K562 (cell line): ENCODE data around the gene ADGRG1. TPM values are rescaled to one million over a fixed set of nuclear protein-coding genes. Genes with fewer than 3 reads are reported as not detected.
A peak's percentile ranks its signal among the peaks of the same experiment; 100 is the strongest.

Experiments
- CBFB ChIP-seq: sonication (generic); formaldehyde crosslinking; IDR thresholded peaks from 2 replicates; pipeline ENCODE4 v1.4.0; 2020; ENCODE audit warnings: mild to moderate bottlenecking, missing genetic modification reagents
- HNRNPH1 ChIP-seq: fragments of 200-400 bp; formaldehyde crosslinking; optimal IDR thresholded peaks from 2 replicates; pipeline ENCODE3; 2017; ENCODE audit warnings: low read depth, mild to moderate bottlenecking, low read length, moderate library complexity
- IRF2 ChIP-seq: sonication (generic); formaldehyde crosslinking; IDR thresholded peaks from 2 replicates; pipeline ENCODE4 v1.8.1; 2022; ENCODE audit warnings: mild to moderate bottlenecking, missing genetic modification reagents
- KLF1 ChIP-seq: fragments of 450-650 bp; IDR thresholded peaks from 2 replicates; pipeline ENCODE4 v1.6.1; 2016; ENCODE audit warnings: missing genetic modification characterization, missing compliant biosample characterization
- MIER1 ChIP-seq: fragments of 450-650 bp; IDR thresholded peaks from 2 replicates; pipeline ENCODE4 v1.6.1; 2016; ENCODE audit warnings: antibody characterized with exemption, mild to moderate bottlenecking, low read depth
- PCBP1 ChIP-seq: fragments of 200-400 bp; formaldehyde crosslinking; IDR thresholded peaks from 2 replicates; pipeline ENCODE4 v1.6.1; 2018; ENCODE audit warnings: mild to moderate bottlenecking, low read depth, low read length; ENCODE audit not compliant: poor library complexity, severe bottlenecking
- PCBP2 ChIP-seq: fragments of 200-400 bp; formaldehyde crosslinking; IDR thresholded peaks from 2 replicates; pipeline ENCODE4 v1.6.1; 2018; ENCODE audit warnings: low read length, low read depth, mild to moderate bottlenecking, moderate library complexity; ENCODE audit not compliant: poor library complexity, severe bottlenecking
- POLR3G ChIP-seq: IDR thresholded peaks from 2 replicates; pipeline ENCODE4 v1.6.1; 2011; ENCODE audit not compliant: insufficient read length, insufficient replicate concordance; ENCODE audit errors: extremely low read depth
- PPARD ChIP-seq: fragments of 250-450 bp; sonication (Bioruptor Pico); IDR thresholded peaks from 2 replicates; pipeline ENCODE4 v1.8.0; 2022; ENCODE audit warnings: inconsistent platforms, mild to moderate bottlenecking, moderate library complexity
- PYGO2 ChIP-seq: fragments of 450-650 bp; IDR thresholded peaks from 2 replicates; pipeline ENCODE4 v1.6.1; 2016; ENCODE audit warnings: mild to moderate bottlenecking, missing genetic modification characterization, moderate library complexity, missing compliant biosample characterization
- SIRT6 ChIP-seq: IDR thresholded peaks from one replicate; pipeline ENCODE4 v1.6.1; 2012; ENCODE audit warnings: low read depth, mild to moderate bottlenecking, control low read depth, inconsistent platforms, low read length, moderate library complexity
- SRSF9 ChIP-seq: fragments of 200-400 bp; formaldehyde crosslinking; IDR thresholded peaks from 2 replicates; pipeline ENCODE4 v1.6.1; 2017; ENCODE audit warnings: low read depth, low read length, borderline replicate concordance
- STAT5A ChIP-seq: IDR thresholded peaks from 2 replicates; pipeline ENCODE4 v1.6.1; 2012; ENCODE audit warnings: low read length, inconsistent platforms, borderline replicate concordance
- ZNF232 ChIP-seq: sonication (generic); formaldehyde crosslinking; IDR thresholded peaks from 2 replicates; pipeline ENCODE4 v1.8.0; 2022; ENCODE audit warnings: mild to moderate bottlenecking, missing genetic modification reagents
- ZNF274 ChIP-seq: IDR thresholded peaks from 2 replicates; pipeline ENCODE4 v1.6.1; 2011; ENCODE audit warnings: low read depth, mild to moderate bottlenecking, low read length, moderate library complexity, borderline replicate concordance
- ZNF644 ChIP-seq: fragments of 200-800 bp; sonication (Bioruptor generic); IDR thresholded peaks from 2 replicates; pipeline ENCODE4 v1.6.1; 2016; ENCODE audit warnings: low read depth, missing genetic modification characterization, missing compliant biosample characterization
- polyA plus RNA-seq, 8 experiments: library from polyadenylated mRNA; depleted of rRNA in 4 of 8; stranded (reverse) in 5 of 8; unstranded in 3 of 8; fragments of >200 nt; fragmentation: Nextera tagmentation in 2 of 8; fragmentation: Illumina TruSeq in 1 of 8; extraction: Ambion mirVana in 2 of 8; extraction: Trizol in 1 of 8; gene quantifications; 2 replicates each; pipeline versions ENCODE4 v1.2.1 to v1.2.3, GENCODE V29; 2011 to 2014; ENCODE audit warnings: inconsistent platforms in 1 of 8, missing spikeins in 1 of 8
- total RNA-seq, 7 experiments: library from RNA; depleted of rRNA in 6 of 7; stranded (reverse); fragments of >200 nt in 6 of 7; fragmentation: Illumina TruSeq in 2 of 7; extraction: Trizol in 2 of 7; gene quantifications; 2 replicates each; pipeline versions ENCODE4 v1.2.1 to v1.2.3, GENCODE V29; 2011 to 2021; ENCODE audit warnings: low replicate concordance in 1 of 7
- TF ChIP-seq, protein P1 (sequence below): fragments of 450-650 bp; IDR thresholded peaks from 2 replicates; pipeline ENCODE4 v1.6.1; 2016; ENCODE audit warnings: low read depth
- TF ChIP-seq, protein P2 (sequence below): fragments of 250-450 bp; sonication (Bioruptor Pico); IDR thresholded peaks from 2 replicates; pipeline ENCODE4 v1.5.0; 2021; ENCODE audit warnings: mild to moderate bottlenecking, borderline replicate concordance

The ADGRG1 gene
- total and polyA plus RNA-seq, 9 of the 15 experiments (the other 6 are each of a cell fraction or from before 2014, with no cell fraction given), result 0.04 to 0.31 (median 0.16) TPM; not detected in 6

DNA sequence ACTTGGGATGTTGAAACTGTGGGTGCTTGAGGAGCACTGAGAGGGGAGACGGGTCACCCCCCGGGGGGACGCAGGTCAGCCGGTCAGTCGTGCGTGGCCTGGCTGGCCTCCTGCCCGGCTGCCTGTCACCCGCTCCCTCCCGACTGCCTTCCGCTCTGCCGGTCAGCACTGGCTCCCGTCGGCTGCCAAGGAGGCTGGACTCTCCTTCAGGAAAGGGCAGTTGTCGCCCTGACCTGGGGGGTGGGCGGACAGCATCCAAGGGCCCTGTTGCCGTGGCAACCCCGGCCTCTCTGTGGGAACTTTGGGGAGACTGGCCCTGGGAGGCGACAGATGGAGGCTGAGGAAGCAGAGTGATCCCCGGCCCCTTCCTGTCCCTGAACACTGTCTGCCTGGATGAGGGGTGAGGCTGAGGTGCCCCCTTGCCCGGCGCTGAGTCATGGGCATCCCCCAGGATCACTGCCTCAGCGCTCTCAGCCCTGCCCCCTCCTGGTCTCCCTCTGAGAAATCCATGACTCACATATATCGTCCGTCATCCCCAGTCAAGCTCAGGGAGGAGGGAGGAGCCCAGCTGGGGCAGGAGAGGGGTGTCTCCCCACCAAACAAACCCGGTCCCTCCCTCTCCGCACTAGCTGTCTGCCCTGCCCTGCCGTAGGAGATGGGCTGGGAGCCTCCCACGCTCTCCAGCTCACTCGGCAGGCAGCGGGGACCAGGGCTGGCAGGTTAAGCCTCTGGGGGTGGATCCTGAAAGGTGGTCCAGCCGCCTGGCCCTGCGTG lies at the start of gene ADGRG1 (continued):
- TF ChIP-seq SRSF9 (no peak), POLR3G (no peak), MIER1 (no peak), IRF2 (CRISPR knock-in tag) (no peak), ZNF232 (CRISPR knock-in tag) (no peak), KLF1 (tag) (no peak), PPARD (CRISPR knock-in tag) (no peak), PYGO2 (tag) (no peak), SIRT6 (no peak), PCBP2 (no peak), HNRNPH1 (no peak), STAT5A (no peak), ZNF274 (no peak), PCBP1 (no peak), ZNF644 (tag) (no peak), CBFB (CRISPR knock-in tag) (peak; percentile 63; the same call in 1 of the 2 replicates)
- TF ChIP-seq, protein P1, sequence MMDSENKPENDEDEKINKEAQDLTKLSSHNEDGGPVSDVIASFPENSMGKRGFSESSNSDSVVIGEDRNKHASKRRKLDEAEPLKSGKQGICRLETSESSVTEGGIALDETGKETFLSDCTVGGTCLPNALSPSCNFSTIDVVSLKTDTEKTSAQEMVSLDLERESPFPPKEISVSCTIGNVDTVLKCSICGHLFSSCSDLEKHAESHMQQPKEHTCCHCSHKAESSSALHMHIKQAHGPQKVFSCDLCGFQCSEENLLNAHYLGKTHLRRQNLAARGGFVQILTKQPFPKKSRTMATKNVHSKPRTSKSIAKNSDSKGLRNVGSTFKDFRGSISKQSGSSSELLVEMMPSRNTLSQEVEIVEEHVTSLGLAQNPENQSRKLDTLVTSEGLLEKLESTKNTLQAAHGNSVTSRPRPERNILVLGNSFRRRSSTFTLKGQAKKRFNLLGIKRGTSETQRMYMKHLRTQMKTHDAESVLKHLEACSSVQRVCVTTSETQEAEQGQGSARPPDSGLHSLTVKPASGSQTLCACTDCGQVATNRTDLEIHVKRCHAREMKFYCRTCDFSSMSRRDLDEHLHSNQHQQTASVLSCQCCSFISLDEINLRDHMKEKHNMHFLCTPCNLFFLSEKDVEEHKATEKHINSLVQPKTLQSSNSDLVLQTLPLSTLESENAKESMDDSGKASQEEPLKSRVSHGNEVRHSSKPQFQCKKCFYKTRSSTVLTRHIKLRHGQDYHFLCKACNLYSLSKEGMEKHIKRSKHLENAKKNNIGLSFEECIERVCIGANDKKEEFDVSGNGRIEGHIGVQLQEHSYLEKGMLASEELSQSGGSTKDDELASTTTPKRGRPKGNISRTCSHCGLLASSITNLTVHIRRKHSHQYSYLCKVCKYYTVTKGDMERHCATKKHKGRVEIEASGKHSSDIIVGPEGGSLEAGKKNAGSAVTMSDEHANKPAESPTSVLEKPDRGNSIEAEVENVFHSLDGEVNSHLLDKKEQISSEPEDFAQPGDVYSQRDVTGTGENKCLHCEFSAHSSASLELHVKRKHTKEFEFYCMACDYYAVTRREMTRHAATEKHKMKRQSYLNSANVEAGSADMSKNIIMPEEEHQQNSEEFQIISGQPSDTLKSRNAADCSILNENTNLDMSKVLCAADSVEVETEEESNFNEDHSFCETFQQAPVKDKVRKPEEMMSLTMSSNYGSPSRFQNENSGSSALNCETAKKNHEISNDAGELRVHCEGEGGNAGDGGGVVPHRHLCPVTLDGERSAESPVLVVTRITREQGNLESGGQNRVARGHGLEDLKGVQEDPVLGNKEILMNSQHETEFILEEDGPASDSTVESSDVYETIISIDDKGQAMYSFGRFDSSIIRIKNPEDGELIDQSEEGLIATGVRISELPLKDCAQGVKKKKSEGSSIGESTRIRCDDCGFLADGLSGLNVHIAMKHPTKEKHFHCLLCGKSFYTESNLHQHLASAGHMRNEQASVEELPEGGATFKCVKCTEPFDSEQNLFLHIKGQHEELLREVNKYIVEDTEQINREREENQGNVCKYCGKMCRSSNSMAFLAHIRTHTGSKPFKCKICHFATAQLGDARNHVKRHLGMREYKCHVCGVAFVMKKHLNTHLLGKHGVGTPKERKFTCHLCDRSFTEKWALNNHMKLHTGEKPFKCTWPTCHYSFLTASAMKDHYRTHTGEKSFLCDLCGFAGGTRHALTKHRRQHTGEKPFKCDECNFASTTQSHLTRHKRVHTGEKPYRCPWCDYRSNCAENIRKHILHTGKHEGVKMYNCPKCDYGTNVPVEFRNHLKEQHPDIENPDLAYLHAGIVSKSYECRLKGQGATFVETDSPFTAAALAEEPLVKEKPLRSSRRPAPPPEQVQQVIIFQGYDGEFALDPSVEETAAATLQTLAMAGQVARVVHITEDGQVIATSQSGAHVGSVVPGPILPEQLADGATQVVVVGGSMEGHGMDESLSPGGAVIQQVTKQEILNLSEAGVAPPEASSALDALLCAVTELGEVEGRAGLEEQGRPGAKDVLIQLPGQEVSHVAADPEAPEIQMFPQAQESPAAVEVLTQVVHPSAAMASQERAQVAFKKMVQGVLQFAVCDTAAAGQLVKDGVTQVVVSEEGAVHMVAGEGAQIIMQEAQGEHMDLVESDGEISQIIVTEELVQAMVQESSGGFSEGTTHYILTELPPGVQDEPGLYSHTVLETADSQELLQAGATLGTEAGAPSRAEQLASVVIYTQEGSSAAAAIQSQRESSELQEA, result no peak
- TF ChIP-seq, protein P2, sequence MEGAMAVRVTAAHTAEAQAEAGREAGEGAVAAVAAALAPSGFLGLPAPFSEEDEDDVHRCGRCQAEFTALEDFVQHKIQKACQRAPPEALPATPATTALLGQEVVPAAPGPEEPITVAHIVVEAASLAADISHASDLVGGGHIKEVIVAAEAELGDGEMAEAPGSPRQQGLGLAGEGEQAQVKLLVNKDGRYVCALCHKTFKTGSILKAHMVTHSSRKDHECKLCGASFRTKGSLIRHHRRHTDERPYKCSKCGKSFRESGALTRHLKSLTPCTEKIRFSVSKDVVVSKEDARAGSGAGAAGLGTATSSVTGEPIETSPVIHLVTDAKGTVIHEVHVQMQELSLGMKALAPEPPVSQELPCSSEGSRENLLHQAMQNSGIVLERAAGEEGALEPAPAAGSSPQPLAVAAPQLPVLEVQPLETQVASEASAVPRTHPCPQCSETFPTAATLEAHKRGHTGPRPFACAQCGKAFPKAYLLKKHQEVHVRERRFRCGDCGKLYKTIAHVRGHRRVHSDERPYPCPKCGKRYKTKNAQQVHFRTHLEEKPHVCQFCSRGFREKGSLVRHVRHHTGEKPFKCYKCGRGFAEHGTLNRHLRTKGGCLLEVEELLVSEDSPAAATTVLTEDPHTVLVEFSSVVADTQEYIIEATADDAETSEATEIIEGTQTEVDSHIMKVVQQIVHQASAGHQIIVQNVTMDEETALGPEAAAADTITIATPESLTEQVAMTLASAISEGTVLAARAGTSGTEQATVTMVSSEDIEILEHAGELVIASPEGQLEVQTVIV (CRISPR knock-in tag), result no peak
